Upper lobe of right lung (tissue), 1 donor: ENCODE data around the gene PHRF1. TPM values are rescaled to one million over a fixed set of nuclear protein-coding genes. Genes with fewer than 3 reads are reported as not detected.

Experiments
- ATAC-seq: fragments of 200-7000 bp; cut with Tn5 transposase; one replicate; pipeline ENCODE4 v1.9.1; 2020; ENCODE audit warnings: mild to moderate bottlenecking, moderate library complexity
- DNase-seq: peaks from one replicate; pipeline ENCODE4 v3.0.0-alpha.2; 2020
- H3K27ac ChIP-seq: fragments of 200-600 bp; one replicate; pipeline ENCODE4 v1.8.0; 2022
- H3K27me3 ChIP-seq: fragments of 200-600 bp; one replicate; pipeline ENCODE4 v1.8.0; 2022; ENCODE audit warnings: mild to moderate bottlenecking
- H3K36me3 ChIP-seq: fragments of 200-600 bp; one replicate; pipeline ENCODE4 v1.8.0; 2022
- H3K4me1 ChIP-seq: fragments of 200-600 bp; one replicate; pipeline ENCODE4 v1.8.0; 2022
- H3K4me3 ChIP-seq: fragments of 200-600 bp; one replicate; pipeline ENCODE4 v1.8.0; 2022; ENCODE audit warnings: mild to moderate bottlenecking
- H3K9me3 ChIP-seq: fragments of 200-600 bp; one replicate; pipeline ENCODE4 v1.8.0; 2022
- CTCF ChIP-seq: fragments of 200-600 bp; IDR thresholded peaks from one replicate; pipeline ENCODE4 v1.8.0; 2022; ENCODE audit warnings: antibody characterized with exemption
- intact Hi-C: fragments of 100-400 bp; cut with DNase I; formaldehyde crosslinking; loops from one replicate; pipeline ENCODE4 v1.11.0; 2022
- total RNA-seq: library from RNA; stranded (reverse); fragmentation: NEBNext Ultra II Directional; extraction: Animal tissue kit (Norgen Biotek cat#: 25700); gene quantifications from one replicate; pipeline ENCODE4 v1.2.1, GENCODE V29; 2021
- donor health status: DM: no; HTN: yes; CAD: no; lungs with severe emphysema.

PHRF1 gene
- total RNA-seq, 1 donor from 2014 or later = 31.0 TPM

- intact Hi-C loops = no loop called here
- no peaks in the 10 kb centered on the region for H3K4me1 ChIP-seq
- no peak for ATAC-seq
- no peak for TF ChIP-seq CTCF
- H3K27me3 ChIP-seq = no peaks in the 10 kb centered on the region
- no peaks in the 10 kb centered on the region for H3K9me3 ChIP-seq
- DNase-seq = no peak
- no peak overlapping the region for H3K27ac ChIP-seq
- no peak overlapping the region for H3K4me3 ChIP-seq
- H3K36me3 ChIP-seq = peaks cover 79% of the 10 kb centered on the region
Observed at GRCh38 chr11:587546-587945, 11.3 kb downstream of the PHRF1 start.

GRCh38 chr11:587978-588380 is 11.7 kb downstream of the PHRF1 start:
- peaks cover 81% of the 10 kb centered on the region for H3K36me3 ChIP-seq
- no peaks in the 10 kb centered on the region for H3K27me3 ChIP-seq
- peak; percentile 82 for DNase-seq
- TF ChIP-seq CTCF = no peak
- no peaks in the 10 kb centered on the region for H3K4me1 ChIP-seq
- H3K27ac ChIP-seq = peak overlapping the region; percentile 58
- no peaks in the 10 kb centered on the region for H3K9me3 ChIP-seq
- intact Hi-C loops = no loop called here
- peak; percentile 91 for ATAC-seq
- H3K4me3 ChIP-seq = no peak overlapping the region

GRCh38 chr11:589798-590197 is 13.5 kb downstream of the PHRF1 start:
- no peak for DNase-seq

GRCh38 chr11:590997-591396 is 14.7 kb downstream of the PHRF1 start:
- Histone ChIP-seq H3K4me1 (no peaks in the 10 kb centered on the region), H3K9me3 (no peaks in the 10 kb centered on the region), H3K27ac (no peak overlapping the region), H3K4me3 (no peak overlapping the region), H3K36me3 (peaks cover 92% of the 10 kb centered on the region), H3K27me3 (no peaks in the 10 kb centered on the region)
- DNase-seq = no peak
- intact Hi-C loops = no loop called here
- no peak for TF ChIP-seq CTCF
- no peak for ATAC-seq

More at GRCh38 chr11:589798-590197, 13.5 kb downstream of the PHRF1 start:
- Histone ChIP-seq H3K9me3 (no peaks in the 10 kb centered on the region), H3K36me3 (peaks cover 81% of the 10 kb centered on the region), H3K4me3 (no peak overlapping the region), H3K27me3 (no peaks in the 10 kb centered on the region), H3K4me1 (no peaks in the 10 kb centered on the region), H3K27ac (no peak overlapping the region)
- no peak for ATAC-seq
- intact Hi-C loops = no loop called here
- TF ChIP-seq CTCF = no peak

GRCh38 chr11:592501-592900 is 16.2 kb downstream of the PHRF1 start:
- no peak for DNase-seq
- no peak overlapping the region for H3K4me3 ChIP-seq
- no peaks in the 10 kb centered on the region for H3K9me3 ChIP-seq
- H3K36me3 ChIP-seq = peaks cover 91% of the 10 kb centered on the region
- TF ChIP-seq CTCF = no peak
- intact Hi-C loops = no loop called here
- H3K27me3 ChIP-seq = no peaks in the 10 kb centered on the region
- no peak for ATAC-seq
- H3K4me1 ChIP-seq = no peaks in the 10 kb centered on the region
- no peak overlapping the region for H3K27ac ChIP-seq

- H3K27me3 ChIP-seq = no peaks in the 10 kb centered on the region
- intact Hi-C loops = no loop called here
- no peak for TF ChIP-seq CTCF
- DNase-seq (no peak), ATAC-seq (no peak)
- no peaks in the 10 kb centered on the region for H3K4me1 ChIP-seq
- no peaks in the 10 kb centered on the region for H3K9me3 ChIP-seq
- H3K4me3 ChIP-seq = no peak overlapping the region
- H3K27ac ChIP-seq = no peak overlapping the region
- H3K36me3 ChIP-seq = peaks cover 91% of the 10 kb centered on the region
Observed at GRCh38 chr11:592918-593317, 16.6 kb downstream of the PHRF1 start.
